ENCODE data around the gene ANO4.

GRCh38 chr12:100963381-100963780 lies 168.8 kb downstream of the ANO4 start:
- TF ChIP-seq POLR2AphosphoS5 (IDR thresholded peaks at IDR 0.05; ENCODE audit: borderline replicate concordance, low read depth, low read length), result no peak
- no peak for TF ChIP-seq EZH2 (IDR thresholded peaks at IDR 0.05)
